Esophagus muscularis mucosa (tissue), 4 donors: ENCODE results near the gene RBBP6.

Experiments
- CTCF ChIP-seq, 3 experiments: fragments of 200-600 bp in 2 of 3; fragments of 450-650 bp in 1 of 3; sonication (generic) in 2 of 3; IDR thresholded peaks; one replicate each; pipeline ENCODE4 v1.5.1; 2017 to 2019; ENCODE audit warnings: antibody characterized with exemption in 3 of 3, mild to moderate bottlenecking in 2 of 3, moderate library complexity in 1 of 3
- EP300 ChIP-seq: sonication (generic); formaldehyde crosslinking; IDR thresholded peaks from one replicate; pipeline ENCODE4 v1.6.1; 2017; ENCODE audit warnings: antibody characterized with exemption
- POLR2A ChIP-seq: fragments of 450-650 bp; IDR thresholded peaks from one replicate; pipeline ENCODE4 v1.6.1; 2017; ENCODE audit warnings: antibody characterized with exemption, moderate library complexity, mild to moderate bottlenecking, low read depth
- POLR2AphosphoS5 ChIP-seq, 2 donors: sonication (generic); formaldehyde crosslinking; IDR thresholded peaks; one replicate each; pipeline ENCODE4 v1.6.1; 2017; ENCODE audit warnings: antibody characterized with exemption in 2 of 2

- TF ChIP-seq POLR2AphosphoS5 (IDR thresholded peaks at IDR 0.05), result no peak
- no peak for TF ChIP-seq CTCF (IDR thresholded peaks at IDR 0.05)
- TF ChIP-seq POLR2A, result no peak
- no peak for TF ChIP-seq EP300
Measured at GRCh38 chr16:24497440-24497839, 41.9 kb upstream of the RBBP6 start.
